Activated T-helper 1 cell treated with anti-CD3 and anti-CD28 coated beads, Interleukin-2, amount 50 U/mL, for 16 hours (primary cell): ENCODE data around the gene UBR2.
A peak's percentile ranks its signal among the peaks of the same experiment; 100 is the strongest.

Experiments
- DNase-seq, 2 donors: peaks; one replicate each; pipeline ENCODE4 v3.0.0-alpha.2; 2020; ENCODE audit warnings: low read depth in 1 of 2, low spot score in 1 of 2

The UBR2 gene

DNA sequence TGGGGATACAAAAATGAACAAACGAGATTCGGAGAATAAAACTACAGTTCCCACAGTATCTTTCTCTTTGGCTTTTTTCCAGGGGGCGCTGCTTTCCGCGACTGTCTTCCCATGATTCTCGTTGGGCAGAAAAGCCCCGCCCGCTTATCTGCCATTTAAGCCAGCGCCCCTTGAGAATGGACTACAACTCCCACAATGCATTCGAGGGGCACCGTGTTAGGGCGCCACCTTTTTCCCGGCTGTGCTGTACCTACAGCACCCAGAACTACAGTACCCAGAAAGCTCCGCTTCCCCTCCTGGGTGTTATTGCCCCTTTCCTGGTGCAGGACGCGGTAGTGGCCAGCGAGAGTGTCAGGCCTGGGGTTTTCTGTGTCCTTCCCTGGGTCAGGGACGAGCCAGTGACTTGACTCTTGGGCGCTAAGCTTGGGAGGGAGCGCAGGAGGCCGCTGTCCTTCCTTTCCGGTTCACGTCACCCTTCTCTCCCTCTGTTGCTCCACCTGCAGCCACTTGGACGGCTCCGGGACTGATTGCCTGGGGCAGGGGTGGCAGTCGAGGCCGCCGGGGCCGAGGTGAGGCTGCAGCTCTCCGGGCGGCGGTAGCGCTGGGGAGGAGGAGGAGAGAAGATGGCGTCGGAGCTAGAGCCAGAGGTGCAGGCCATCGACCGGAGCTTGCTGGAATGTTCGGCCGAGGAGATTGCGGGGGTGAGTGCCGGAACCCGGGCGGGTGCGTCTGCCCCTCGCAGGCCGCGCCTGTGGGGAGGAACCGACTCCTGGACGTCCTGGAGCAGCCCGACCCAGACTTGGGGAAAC lies at the start of gene UBR2:
Gene UBR2, plus strand, starts transcription at position 333 of the 809 bp plus-strand sequence. Its CDS starts 291 bp downstream, at position 624.
- peak; percentile 81 to 87 for DNase-seq

DNA sequence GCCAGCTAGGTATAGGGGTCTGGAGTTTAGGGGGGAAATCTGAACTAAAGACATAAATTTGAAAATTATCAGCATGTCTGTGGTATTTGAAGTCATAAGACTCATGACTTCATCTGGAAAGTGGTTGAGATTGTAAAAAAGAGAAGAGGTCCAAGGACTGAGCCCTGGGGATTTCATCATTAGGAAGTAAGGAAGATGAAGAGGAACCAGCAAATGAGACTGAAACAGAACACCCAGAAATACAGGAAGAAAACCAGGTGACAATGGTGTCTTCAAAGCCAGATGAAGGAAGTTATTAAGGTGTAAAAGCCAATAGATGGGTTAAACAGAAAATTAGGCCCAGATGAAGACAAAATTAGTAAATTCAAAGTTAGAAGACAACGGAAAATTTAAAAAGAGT lies 49.1 kb upstream of the UBR2 start:
- no peak for DNase-seq

DNA sequence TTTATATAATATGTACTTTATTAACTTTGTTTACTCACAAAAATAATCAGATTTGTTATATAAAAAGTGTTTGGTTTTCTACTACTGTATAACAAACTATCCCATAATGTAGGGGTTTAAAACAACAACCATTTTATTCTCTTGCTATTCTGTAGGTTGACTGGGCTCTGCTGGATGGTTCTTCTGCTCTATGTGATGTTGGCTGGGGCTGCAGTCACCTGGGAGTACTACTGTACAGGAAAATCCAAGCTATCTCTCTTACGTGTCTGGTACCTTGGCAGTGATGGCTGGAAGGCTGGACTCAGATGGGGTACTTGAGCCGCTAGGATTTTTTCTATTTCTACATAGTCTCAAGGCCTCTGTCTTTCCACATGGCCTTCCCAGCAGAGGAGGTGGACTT lies 44.0 kb upstream of the UBR2 start:
- no peak for DNase-seq

DNA sequence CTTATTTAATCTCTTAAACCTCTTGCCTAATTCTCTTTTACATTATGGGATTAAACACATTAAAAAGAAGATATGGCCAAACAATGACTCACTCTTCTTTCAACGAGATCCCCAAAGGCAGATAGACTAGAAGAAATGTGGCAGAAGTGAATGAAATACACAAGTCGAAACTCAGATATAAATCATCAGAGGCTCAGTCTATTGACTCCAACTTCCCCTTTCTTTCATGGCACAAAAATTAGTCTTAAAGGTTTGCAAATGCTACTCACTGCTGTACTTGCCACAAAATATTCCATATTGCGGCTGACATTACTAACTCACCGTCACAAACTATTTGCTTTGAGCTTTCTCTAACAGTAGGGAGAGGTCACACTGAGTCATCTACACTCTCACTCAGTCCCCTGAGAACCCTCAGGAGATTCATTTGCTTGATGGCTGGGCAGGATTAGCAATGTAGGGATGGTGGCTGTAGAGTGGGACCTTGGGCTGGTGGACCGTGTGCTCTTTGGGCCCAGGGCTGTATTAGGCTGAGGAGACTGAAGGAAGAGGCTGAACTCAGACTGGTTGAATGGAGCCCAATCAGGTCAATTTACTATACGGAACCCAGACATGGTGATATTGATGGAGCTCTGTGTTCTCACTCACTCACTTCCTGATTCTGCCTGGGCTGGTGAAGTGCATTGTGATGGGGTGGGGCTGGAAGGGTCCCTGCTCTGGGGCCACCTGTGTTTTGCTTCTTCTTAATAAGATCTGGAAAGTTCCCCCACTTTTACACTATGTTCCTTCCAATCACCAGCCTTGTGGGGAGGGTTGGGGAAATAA lies 42.8 kb upstream of the UBR2 start:
- DNase-seq = no peak

DNA sequence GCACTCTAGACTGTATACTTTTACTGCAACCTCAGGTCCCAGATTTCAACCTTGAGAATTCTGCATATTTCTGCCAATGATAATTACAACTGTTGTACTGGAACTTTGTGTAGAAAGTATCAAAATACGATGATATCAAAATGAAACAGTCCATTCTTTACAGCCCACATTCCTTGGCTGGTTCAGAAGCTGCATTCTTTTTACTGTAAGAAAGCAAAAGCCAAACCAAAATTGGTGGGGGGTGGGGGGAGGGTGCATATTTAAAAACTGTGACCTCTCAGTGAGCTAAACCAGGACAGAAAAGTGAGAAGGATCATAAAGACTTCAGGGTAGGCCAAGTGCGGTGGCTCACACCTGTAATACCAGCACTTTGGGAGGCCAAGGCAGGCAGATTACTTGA lies 41.8 kb upstream of the UBR2 start:
- no peak for DNase-seq

DNA sequence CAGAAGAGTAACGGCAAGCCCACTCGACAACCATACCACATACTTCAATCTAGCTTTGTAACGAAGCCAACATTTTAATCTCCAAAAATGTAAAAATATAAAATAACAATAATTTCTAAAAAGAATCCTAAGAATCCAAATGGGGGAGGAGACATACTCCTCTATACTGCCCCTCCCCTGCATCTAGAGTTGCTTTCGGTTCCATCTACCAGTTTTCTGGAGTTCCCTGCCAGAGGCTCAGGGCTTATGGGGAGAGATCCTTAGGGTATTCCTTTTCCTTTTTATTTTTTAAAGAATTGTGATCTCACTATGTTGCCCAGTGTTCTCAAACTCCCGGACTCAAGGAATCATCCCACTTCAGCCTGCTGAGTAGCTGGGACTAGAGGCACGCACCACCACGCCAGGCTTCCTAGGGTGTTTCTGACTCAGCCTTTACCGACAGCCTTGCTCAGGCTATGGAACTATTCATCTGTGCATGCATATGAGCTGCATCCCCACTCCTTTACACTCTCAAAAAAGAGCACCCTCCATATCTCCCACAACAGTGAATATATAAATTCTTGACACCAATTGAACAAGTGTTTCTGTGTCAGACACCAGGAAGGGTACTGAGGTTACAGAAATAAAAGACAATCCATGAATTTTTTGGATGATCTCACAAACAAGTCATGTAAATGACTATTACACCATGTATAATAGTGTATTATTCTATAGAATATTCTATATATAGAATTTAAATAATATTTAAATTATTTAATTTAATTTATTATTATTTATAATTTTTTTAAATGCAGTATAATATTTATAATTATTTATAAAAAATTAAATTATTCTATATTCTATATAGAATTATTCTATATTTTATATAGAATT lies 40.7 kb upstream of the UBR2 start:
- DNase-seq = no peak

DNA sequence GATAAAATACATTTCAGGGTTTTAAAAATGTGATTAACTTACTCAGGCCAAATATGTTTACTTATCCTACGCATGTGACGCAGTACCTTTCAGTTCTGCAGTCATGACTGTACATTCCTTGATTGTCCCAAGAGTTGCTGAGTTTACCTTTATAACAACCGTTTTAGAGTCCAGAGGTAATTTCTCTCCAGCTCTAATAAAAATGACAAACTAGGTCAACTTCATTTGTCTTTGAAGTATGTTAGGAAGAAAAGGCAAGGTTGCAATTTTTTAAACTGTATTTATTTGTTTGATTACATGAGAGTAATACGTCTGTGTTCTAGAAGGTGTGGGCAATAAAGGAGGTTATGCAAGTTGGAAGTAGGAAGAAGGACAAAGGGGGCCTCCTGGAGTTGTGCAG lies 38.6 kb upstream of the UBR2 start:
- no peak for DNase-seq

DNA sequence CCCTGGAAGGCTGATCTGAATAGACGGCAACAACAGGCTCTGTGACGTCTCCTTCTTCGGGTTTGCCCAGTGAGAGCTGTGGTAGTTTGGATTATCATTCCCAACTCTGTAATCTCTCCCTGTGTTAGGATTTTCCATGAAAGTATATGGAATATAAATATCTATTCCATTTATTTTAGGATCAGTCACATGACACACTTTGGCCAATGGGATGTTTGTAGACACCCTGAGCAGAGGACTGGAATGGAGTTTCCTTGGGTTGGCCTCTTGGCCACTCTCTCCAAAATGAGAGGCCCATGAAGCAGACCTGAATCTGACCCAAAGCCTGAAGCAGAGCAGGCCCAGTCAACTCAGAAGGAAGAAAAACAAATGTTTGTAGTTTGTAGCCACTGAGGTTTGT lies 37.2 kb upstream of the UBR2 start:
- DNase-seq = no peak

DNA sequence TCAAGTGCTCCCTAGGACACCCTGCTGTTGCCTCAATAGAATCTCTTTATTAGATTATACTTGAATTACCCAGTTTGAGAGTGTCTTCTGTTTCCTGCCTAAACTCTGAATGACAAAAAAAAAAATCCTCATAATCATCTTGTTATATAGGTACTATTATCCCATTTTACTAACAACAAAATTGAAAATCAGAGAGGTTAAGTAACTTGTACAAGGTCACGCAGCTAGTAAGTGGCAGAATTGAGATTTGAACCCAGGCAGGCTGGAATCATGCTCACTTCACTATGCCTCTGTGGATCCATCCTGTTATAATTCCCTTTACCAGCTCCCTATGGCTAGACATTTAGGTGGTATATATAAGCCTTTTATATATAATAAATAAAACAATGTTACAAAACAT lies 36.6 kb upstream of the UBR2 start:
- DNase-seq = no peak

DNA sequence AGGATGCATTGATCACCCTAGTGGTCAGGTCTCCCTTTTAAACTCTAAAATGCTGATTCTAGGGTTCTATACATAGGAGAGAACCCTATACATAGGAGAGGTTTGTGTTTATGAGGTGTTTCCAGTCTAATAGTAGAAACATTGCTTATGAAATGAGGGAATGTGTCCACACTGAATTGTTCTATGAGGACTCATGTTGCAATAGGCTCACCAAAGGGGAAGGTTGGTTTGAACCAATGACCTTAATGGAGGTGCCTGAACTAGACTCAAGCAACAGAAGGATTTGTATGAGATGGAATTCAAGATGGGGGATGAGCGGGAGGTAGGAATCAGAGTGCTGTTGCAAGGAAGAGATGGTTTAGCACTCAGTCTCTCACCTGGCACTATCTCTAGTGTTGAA lies 33.5 kb upstream of the UBR2 start:
- DNase-seq = no peak

DNA sequence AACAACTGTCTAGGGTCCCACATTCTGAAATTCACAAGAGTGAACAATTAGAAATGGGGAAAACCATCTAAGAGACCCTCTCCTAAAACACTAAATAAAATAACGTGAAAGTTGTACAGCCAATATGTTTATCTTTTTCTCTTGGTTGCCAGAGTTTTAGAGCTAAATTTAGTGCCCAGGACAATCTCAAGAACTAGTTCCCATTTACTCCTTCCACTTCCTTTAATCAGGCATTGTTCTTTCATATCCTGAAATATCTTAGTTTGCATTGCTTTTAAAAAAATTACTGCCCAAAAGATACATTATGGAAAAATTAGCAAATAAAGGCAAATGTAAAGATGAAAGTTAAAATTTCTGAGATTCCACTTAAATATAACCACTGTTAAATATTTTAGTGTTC lies 33.1 kb upstream of the UBR2 start:
- DNase-seq = no peak

DNA sequence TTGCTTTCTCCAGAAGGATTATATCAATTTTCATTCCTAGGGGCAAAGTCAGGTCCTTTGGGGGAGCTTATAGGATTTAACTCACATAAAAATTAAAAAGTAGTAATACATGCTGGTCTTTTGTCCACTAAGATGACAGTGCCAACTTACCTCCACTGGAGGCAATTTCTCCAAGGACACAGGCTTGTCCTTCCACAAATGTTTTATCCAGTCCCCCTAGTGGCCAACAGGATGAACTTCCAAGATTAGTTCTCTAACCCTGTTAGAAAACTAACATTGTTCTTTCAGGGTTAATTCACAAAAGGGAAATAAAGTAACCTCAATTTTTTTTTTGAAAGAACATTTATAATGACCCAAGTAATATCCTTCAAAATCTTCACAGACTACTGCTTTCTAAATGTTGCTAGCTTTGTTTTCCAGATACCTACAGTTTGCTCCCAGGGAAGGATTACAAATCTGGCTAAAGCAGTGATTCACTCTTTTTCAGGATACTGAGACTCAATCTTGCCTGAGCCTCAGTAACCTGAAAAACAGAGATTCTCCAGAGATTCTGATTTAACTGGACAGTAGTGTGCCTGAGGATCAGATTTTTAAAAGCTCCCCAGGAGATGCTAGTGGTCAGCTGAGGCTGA lies 31.7 kb upstream of the UBR2 start:
- DNase-seq = no peak

DNA sequence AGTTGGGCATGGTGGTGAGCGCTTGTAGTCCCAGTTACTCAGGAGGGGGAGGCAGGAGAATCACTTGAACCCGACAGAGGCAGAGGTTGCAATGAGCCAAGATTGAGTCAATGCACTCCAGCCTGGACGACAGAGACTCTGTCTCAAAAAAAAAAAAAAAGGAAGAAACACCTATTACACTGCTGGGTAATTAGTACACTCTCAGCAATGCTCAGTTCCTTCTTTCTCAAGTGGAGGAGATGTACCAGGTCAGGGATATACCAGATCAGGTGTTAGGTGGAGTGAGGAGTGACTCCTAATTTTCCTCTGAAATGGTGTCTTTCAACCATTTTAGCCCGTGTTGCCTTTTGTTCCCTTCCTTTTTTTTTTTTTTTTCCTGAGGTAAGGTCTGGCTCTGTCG lies 30.0 kb upstream of the UBR2 start:
- DNase-seq = no peak

DNA sequence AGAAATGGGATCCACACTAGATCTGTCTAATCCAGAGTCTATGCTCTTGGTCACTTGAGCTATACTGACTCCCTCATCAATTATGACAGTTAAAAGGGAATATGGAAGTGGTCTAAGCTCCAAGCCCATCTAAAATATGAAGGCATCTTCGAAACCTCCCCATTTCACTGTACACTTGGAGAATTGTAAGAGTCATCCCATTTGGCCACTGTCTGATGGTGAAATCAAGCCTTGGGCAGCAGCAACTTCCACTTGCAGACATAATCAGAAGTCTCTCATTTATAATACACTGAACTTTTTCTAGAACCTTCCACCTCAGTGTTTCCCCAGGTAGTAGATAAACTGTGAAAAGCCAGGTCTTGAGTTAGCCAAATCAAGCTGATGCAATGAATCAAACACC lies 26.3 kb upstream of the UBR2 start:
- DNase-seq = no peak

DNA sequence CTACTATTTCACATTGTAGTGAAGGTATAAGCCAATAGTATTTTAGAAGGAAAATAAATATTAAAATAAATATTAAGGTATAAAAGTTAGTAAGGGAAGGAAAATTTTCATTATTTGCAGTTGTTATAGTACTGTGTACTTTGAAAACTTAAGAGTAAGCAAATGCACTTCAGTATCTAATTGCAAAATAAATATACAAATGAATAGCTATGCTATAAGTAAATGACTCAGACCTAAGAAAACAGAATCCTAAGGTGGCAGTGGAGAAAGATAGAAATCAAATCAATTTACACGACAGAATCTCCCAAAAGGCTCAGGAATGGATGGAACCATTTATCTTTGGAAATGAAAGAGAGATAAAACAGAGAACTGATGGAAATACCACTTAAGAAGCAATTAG lies 24.7 kb upstream of the UBR2 start:
- DNase-seq = no peak

DNA sequence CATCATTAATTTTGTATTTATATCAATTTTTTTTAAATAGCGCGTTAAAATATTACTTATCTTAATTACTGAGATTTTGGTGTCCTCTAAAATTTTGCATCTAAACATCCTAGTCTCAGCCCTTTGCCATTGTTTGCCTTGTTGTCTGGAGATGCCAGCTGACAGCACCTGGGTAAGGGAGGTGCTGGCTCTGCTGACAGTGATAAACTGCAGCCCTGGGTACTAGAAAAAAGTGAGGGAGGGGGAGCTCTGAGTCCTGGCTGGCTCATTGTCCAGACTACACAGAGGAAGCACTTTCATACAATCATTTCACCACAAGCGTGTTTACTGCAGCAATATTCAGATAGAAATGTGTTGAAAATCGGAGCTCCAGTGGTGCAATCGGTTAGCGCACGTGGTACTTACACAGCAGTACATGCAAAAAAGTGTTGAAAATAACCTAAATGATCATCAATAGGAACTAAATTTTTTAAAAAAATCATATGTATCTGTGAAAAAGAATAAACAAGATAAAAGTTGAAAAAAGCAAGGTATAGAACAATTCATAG lies 18.5 kb upstream of the UBR2 start:
- DNase-seq = no peak

DNA sequence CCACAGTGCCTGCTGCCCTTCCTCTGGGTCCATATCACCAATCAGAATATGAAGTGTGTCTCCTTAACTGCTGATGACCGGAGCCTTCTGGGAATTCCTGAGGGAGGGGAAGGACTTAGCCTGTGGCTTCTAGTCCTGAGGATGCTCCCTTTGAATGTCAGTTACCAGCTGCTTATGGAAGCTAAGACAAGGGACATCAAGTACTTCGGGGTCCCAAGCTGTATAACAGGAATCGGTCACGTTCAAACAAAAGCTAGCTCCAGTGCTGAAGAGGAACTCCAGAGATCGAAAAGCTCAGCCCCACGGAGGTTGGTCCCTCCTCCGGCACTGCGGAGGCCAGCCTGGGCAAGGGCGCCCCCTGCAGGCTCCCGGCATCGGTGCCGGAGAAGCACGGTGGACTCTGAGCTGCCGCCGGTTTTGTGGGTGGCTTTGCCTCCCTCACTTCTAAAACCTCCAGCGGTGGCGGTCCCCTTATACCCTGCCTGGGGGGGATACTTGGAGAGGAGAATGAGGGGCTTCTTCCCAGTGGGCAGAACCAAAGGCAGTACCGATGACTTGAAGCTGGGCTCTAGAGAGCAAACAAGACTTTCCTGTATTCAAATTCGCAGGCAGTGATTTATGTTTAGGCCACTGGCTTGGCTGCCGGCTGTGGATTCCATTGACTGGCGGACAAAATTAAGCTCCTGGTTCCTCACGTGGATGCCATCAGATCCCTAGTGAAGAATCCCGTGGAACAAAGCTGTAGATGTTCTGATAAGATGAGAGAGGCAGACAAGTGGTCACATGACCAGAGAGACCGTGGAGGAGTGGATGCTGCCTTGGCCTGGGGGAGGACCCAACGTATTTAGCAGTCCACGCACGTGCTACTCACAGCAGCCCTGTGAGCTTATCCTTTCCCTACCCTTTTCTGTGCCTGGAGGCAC lies 16.2 kb upstream of the UBR2 start:
- DNase-seq = peak; percentile 81 to 84

DNA sequence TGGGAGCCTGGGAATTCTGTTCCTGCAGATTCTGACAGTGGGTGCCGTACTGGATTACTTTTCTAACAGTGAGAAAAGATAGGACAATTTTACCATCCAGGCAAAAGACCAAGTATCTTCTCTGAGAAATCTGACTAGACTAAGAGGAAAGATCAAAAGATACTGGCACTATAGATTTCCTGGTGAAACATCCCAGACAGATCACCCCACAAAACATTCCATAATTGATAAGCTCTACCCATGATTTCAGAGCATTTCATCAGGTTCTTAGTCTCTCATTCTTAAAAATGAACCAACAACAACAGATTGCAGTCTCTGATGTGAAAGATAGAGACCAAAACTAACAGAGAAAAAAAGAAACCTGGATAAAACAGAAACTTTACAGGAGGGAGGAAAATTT lies 13.6 kb upstream of the UBR2 start:
- DNase-seq = no peak

DNA sequence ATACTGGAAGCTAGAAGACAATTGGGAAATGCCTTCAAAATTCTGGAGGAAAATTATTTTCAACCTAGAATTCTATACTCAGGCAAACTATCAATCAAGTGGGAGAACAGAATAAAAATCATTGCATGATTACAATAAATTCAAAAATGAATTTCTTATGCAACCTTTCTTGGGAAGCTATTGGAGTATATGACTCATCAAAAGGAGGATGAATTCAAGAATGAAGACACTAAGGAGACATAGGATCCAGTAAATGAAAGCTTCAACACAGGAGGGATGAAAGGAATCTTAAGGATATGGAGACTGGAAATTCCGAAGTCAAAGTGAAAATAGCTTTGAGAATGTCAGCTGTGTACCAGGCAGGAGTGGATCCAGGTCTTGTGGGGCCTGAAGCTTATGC lies 12.6 kb upstream of the UBR2 start:
- no peak for DNase-seq

DNA sequence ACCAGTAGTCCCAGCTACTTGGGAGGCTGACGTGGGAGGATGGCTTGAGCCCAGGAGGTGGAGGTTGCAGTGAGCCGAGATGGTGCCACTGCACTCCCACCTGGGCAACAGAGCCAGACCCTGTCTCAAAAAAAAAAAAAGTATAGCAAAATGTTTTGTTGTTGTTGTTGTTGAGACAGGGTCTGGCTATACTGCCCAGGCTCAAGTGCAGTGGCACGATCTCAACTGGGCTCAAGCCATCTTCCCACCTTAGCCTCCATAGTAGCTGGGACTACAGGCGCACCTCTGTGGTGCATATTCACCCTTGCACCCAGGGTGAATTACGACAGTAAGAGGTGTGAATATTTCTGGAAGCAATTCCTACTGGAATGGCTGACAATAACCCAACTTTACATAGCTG lies 11.4 kb upstream of the UBR2 start:
- no peak for DNase-seq
